Glutamatergic neuron (in vitro differentiated cells): ENCODE data around the gene RAE1. TPM values are rescaled to one million over a fixed set of nuclear protein-coding genes. Genes with fewer than 3 reads are reported as not detected.

Experiments
- DNase-seq: peaks from one replicate; pipeline ENCODE4 v3.0.0; 2022
- H3K27ac Mint-ChIP-seq: one replicate; pipeline ENCODE4 v1.8.0; 2020; ENCODE audit warnings: mild to moderate bottlenecking, mixed read lengths, inconsistent platforms; ENCODE audit not compliant: unreplicated experiment
- H3K27me3 Mint-ChIP-seq: one replicate; pipeline ENCODE4 v1.8.0; 2020; ENCODE audit warnings: mild to moderate bottlenecking, moderate library complexity, mixed read lengths, inconsistent platforms; ENCODE audit not compliant: unreplicated experiment
- H3K36me3 Mint-ChIP-seq: one replicate; pipeline ENCODE4 v1.8.0; 2020; ENCODE audit warnings: mild to moderate bottlenecking, mixed read lengths, inconsistent platforms; ENCODE audit not compliant: unreplicated experiment
- H3K4me1 Mint-ChIP-seq: one replicate; pipeline ENCODE4 v1.8.0; 2020; ENCODE audit warnings: mild to moderate bottlenecking, low read depth, mixed read lengths, inconsistent platforms; ENCODE audit not compliant: unreplicated experiment
- H3K4me3 Mint-ChIP-seq: one replicate; pipeline ENCODE4 v1.8.0; 2020; ENCODE audit warnings: mild to moderate bottlenecking, mixed read lengths, inconsistent platforms; ENCODE audit not compliant: unreplicated experiment
- H3K9me3 Mint-ChIP-seq: one replicate; pipeline ENCODE4 v1.8.0; 2020; ENCODE audit warnings: mild to moderate bottlenecking, moderate library complexity, mixed read lengths, inconsistent platforms; ENCODE audit not compliant: unreplicated experiment
- total RNA-seq: library from RNA; stranded (reverse); fragmentation: NEBNext Ultra II Directional; extraction: Animal tissue kit (Norgen Biotek cat#: 25700); gene quantifications from one replicate; pipeline ENCODE4 v1.2.1, GENCODE V29; 2021; ENCODE audit not compliant: unreplicated experiment
- TF ChIP-seq, protein P1 (sequence below): fragments of 200-600 bp; sonication (generic); IDR thresholded peaks from one replicate; pipeline ENCODE4 v1.5.0; 2021; ENCODE audit not compliant: partially characterized antibody, unreplicated experiment

The RAE1 gene
- total RNA-seq, 1 donor from 2014 or later, result 28.3 TPM

DNA sequence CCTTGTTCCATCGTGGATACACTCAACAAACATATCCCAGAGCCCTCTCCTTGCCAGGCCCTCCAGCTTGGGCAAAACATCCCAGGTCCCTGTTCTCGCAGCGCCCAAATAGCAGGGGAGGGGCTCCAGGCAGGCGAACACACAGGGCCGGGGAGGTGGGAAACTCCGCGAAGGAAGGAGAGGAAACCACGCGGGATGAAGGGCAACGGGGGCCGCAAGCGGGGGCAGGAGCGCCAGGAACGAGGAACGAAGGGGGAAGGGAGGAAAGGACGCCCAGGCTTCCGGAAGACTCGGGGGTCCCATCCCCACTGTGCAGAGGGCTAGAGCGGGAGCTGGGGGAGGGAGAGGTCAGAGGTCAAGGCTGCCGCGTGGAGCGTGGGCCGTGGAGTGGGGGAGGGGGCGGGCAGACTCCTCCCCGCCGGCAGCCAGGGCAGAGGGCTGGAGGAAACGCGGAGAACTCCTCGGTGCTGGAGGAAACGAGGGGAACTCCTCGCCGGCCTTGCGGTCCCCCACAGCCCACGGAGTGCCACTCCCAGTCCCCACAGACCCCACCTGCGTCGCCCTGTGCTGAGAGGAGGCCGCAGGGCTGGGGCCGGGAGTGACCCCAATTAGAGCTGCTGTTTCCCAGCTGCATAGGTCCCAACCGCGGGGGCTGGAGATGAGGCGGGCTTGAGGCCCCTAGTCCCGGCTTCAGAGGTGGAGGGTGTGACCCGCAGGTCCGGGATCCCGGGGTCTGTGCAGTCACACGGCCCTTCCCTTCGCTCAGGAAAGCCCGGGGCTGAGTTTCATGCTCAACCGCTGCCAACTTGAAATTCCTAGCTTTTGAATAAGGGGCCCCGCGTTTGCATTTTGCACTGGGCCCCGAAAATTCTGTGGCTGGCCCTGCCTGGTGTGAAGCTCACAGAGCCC is 38.9 kb downstream of the RAE1 start:
- peaks cover 11% of the 10 kb centered on the region for H3K27me3 Mint-ChIP-seq
- H3K4me1 Mint-ChIP-seq, result peaks cover 5% of the 10 kb centered on the region
- DNase-seq, result peak; percentile 24
- no peak overlapping the region for H3K27ac Mint-ChIP-seq
- H3K4me3 Mint-ChIP-seq, result no peak overlapping the region
- H3K9me3 Mint-ChIP-seq, result peaks cover 3% of the 10 kb centered on the region
- TF ChIP-seq, protein P1, sequence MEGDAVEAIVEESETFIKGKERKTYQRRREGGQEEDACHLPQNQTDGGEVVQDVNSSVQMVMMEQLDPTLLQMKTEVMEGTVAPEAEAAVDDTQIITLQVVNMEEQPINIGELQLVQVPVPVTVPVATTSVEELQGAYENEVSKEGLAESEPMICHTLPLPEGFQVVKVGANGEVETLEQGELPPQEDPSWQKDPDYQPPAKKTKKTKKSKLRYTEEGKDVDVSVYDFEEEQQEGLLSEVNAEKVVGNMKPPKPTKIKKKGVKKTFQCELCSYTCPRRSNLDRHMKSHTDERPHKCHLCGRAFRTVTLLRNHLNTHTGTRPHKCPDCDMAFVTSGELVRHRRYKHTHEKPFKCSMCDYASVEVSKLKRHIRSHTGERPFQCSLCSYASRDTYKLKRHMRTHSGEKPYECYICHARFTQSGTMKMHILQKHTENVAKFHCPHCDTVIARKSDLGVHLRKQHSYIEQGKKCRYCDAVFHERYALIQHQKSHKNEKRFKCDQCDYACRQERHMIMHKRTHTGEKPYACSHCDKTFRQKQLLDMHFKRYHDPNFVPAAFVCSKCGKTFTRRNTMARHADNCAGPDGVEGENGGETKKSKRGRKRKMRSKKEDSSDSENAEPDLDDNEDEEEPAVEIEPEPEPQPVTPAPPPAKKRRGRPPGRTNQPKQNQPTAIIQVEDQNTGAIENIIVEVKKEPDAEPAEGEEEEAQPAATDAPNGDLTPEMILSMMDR, result no peak
- no peaks in the 10 kb centered on the region for H3K36me3 Mint-ChIP-seq

DNA sequence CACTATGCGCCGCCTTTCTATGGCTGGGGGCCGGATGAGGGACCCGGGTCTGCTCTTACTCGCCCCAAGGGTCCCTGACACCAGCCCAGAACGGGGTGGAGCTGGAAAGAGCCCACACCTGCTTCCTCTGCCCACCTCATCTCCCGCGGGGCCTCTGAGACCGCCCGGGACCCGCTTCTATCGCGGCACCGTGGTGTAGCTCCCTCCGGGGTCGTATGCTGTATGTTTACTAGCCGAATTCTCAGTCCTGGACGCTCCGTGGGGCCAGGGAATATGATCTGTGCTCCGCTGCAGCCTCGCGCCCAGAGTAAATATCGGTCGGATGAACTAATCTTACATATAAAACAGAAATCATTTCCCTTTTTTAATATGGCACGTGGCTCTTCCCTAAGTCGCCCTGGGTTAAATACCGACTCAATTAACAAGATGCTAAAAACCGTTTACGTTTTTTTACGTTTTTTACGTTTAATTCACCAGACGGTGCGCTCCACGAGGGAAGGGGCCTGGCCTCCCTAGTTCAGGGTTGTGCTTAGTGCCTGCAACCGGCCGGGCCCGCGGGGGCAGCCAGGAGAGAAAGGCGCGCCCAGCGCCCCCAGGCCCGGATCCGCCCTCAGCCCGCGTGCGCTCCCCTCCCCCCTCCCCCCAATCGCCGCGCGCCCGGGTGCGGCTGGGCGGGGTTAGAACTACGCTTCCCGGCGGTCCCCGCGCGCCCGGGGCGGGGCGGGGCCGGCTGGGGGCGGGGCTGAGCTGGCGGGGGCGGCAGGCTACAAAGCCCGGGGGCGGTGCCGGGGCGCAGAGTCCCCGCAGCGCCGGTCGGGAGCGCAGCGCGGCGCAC is 39.8 kb downstream of the RAE1 start, which contains the start of gene RBM38:
Gene RBM38, plus strand, starts transcription at position 793 of the 835 bp plus-strand sequence. CDS start 186 bp downstream, outside the sequence.
- peak within 1 kb of the TSS; percentile 82 for H3K27ac Mint-ChIP-seq
- no peaks in the 10 kb centered on the region for H3K36me3 Mint-ChIP-seq
- TF ChIP-seq, protein P1, result no peak
- peaks cover 11% of the 10 kb centered on the region for H3K27me3 Mint-ChIP-seq
- peaks cover 5% of the 10 kb centered on the region for H3K4me1 Mint-ChIP-seq
- peak within 1 kb of the TSS; percentile 89 for H3K4me3 Mint-ChIP-seq
- DNase-seq, result peak; percentile 82
- peaks cover 3% of the 10 kb centered on the region for H3K9me3 Mint-ChIP-seq

DNA sequence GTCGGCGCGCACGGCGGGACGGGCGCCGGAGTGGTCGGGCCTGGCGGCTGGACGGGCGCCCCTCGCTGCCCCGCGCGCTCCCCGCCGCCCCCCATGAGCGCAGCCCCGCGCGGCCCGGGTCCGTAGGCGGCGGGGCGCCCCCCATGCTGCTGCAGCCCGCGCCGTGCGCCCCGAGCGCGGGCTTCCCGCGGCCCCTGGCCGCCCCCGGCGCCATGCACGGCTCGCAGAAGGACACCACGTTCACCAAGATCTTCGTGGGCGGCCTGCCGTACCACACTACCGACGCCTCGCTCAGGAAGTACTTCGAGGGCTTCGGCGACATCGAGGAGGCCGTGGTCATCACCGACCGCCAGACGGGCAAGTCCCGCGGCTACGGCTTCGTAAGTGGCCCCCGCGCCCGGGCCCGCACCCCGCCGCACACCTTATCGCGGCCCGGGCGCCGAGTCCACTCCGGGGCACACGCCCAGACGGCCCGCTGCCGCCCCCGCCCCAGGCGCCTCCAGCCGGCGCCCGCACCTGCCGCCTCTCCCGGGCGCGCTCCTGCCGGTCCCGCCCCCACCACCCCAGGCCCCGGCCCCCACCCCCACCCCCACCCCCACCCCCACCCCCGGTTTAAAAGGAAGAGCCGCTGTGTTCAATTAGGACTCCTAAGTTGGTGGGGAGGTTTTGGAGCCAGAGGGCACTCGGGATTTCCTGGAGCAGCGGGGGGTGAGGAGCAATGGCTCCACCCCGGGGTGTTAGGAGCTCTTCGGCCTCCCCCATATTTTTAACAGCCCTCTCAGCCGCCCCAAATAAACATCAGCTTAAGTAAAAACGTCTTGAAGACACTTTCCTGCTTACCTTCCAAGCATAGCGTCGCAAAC is 40.6 kb downstream of the RAE1 start:
- no peaks in the 10 kb centered on the region for H3K36me3 Mint-ChIP-seq
- peak overlapping the region; percentile 89 for H3K4me3 Mint-ChIP-seq
- H3K27ac Mint-ChIP-seq, result no peak overlapping the region
- TF ChIP-seq, protein P1, result no peak
- peak; percentile 37 for DNase-seq
- H3K9me3 Mint-ChIP-seq, result peaks cover 3% of the 10 kb centered on the region
- peaks cover 5% of the 10 kb centered on the region for H3K4me1 Mint-ChIP-seq
- peaks cover 11% of the 10 kb centered on the region for H3K27me3 Mint-ChIP-seq

DNA sequence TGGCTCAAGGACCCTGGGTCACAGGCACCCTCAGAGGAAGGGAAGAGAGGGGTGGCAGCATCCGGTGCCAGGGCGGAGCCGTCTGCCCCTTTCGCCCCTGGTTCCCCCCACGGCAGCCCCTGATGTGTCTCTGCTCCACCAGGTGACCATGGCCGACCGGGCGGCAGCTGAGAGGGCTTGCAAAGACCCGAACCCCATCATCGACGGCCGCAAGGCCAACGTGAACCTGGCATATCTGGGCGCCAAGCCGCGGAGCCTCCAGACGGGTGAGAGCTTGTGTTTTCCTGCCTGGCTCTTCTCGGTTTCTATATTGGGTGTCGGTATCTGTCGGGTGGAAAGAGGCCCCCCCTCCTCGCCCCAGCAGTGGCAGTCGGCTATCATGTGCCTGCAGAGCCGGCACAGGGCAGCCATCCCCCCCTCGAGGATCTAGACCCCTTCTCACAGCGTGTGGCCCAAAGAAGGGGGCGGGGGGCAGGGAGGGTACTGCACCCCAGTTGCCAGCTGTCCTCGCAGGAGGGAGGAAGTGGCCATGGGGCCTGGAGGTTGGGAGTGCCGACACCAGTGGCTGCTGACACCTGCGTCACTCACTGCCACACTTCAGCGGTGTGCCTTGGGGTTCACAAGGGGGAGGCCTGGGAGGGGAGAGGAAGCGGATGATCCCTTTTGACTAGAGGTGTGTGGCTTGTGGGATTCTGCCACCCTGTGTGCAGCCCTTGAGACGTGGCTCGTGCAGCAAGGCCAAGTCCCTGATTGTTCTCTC is 41.6 kb downstream of the RAE1 start:
- H3K27ac Mint-ChIP-seq, result no peak overlapping the region
- H3K4me1 Mint-ChIP-seq, result peaks cover 5% of the 10 kb centered on the region
- no peak for DNase-seq
- H3K36me3 Mint-ChIP-seq, result no peaks in the 10 kb centered on the region
- H3K9me3 Mint-ChIP-seq, result peaks cover 5% of the 10 kb centered on the region
- TF ChIP-seq, protein P1, result no peak
- H3K4me3 Mint-ChIP-seq, result peak overlapping the region; percentile 89
- peaks cover 11% of the 10 kb centered on the region for H3K27me3 Mint-ChIP-seq
